D721Med (cell line): Measurements from ENCODE around the gene EMILIN1.

Experiments
- DNase-seq: peaks from one replicate; pipeline ENCODE4 v3.0.0; 2011; ENCODE audit warnings: low spot score; ENCODE audit not compliant: insufficient read length
- FAIRE-seq: peaks from 2 replicates; lab custom pipeline; 2011; peaks lifted over from hg19 to GRCh38; lab: Jason Lieb, UNC
- TF ChIP-seq, protein P1 (sequence below): IDR thresholded peaks from 2 replicates; pipeline ENCODE4 v1.5.1; 2012; ENCODE audit warnings: mild to moderate bottlenecking, control low read depth; ENCODE audit not compliant: insufficient read depth; ENCODE audit errors: missing control alignments

The EMILIN1 gene

GRCh38 chr2:27054721-27055120 is 23.7 kb upstream of the EMILIN1 start:
- TF ChIP-seq, protein P1, sequence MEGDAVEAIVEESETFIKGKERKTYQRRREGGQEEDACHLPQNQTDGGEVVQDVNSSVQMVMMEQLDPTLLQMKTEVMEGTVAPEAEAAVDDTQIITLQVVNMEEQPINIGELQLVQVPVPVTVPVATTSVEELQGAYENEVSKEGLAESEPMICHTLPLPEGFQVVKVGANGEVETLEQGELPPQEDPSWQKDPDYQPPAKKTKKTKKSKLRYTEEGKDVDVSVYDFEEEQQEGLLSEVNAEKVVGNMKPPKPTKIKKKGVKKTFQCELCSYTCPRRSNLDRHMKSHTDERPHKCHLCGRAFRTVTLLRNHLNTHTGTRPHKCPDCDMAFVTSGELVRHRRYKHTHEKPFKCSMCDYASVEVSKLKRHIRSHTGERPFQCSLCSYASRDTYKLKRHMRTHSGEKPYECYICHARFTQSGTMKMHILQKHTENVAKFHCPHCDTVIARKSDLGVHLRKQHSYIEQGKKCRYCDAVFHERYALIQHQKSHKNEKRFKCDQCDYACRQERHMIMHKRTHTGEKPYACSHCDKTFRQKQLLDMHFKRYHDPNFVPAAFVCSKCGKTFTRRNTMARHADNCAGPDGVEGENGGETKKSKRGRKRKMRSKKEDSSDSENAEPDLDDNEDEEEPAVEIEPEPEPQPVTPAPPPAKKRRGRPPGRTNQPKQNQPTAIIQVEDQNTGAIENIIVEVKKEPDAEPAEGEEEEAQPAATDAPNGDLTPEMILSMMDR: no peak

DNA sequence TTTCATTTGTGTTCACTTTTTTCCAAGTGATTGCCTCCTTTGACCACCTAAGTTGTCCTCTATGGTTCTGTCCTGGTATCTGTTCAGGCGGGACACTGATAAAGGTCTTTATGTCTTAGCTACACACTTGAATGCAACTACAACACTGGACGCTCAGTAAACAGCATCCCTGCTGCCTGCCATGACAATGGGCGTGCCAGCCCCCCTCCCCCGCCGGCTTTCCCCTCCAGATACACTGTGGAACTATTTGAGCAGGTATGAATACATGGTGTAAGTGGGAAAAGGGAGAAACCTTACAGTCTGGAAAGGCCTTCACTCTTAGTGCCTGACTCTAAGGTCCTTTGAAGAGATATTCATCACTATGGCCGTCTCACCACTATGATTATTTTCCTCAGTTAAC is 21.2 kb upstream of the EMILIN1 start:
- TF ChIP-seq, protein P1: no peak
- no peak for FAIRE-seq
- no peak for DNase-seq

More at GRCh38 chr2:27054721-27055120, 23.7 kb upstream of the EMILIN1 start:
- FAIRE-seq: no peak
- no peak for DNase-seq

GRCh38 chr2:27058210-27058609 is 20.2 kb upstream of the EMILIN1 start:
- DNase-seq: no peak
- TF ChIP-seq, protein P1: no peak
- no peak for FAIRE-seq

DNA sequence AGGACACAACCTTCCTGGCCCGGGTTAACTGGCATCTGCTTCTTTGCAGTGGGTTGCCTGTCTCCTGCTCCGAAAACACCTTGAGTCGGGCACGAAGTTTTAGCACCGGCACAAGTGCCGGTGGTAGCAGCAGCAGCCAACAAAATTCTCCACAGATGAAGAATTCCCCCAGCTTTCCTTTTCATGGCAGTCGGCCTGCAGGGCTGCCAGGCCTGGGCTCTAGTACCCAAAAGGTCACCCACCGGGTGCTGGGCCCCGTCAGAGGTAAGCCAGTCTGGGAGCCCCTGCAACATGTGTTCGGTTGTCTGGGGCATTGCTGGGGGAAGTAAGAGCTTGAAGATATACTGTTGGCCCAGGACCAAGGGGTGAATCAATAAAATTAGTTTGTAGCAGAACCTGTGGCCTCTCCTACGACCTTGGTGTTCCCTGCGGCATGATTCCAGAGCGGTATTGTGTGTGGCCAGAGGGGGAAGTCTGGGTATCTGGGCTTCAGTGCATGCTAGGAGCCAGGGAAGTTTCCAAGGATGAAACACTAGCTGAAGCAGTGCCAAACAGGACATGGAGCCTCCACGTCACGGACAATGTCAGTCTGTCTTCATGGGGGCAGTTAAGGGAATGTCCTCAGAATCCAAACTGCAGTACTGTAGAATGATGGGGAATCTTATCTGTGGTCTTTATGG is 19.1 kb upstream of the EMILIN1 start:
- FAIRE-seq (no peak), DNase-seq (no peak)
- TF ChIP-seq, protein P1: no peak

DNA sequence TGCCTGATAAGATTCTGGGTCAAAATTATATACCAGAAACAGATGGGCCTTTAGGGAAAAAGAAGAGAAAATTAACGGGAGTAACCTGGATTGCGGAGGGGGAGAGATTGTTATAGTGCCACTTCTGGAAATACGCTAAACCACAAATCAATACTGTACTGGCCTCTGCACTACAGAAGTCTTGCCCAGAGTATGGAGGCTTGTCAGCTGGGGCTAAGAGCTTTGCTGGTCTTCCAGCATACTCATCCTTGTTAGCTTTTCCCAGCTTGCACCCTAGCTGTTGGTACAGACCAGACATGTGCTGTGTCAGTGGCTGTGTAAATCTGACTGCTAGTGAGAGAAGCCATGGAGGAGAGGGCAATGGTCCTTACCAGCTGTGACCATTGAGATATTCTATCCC is 18.1 kb upstream of the EMILIN1 start:
- DNase-seq: no peak
- TF ChIP-seq, protein P1: no peak
- FAIRE-seq: no peak

GRCh38 chr2:27065128-27065527 is 13.3 kb upstream of the EMILIN1 start:
- FAIRE-seq: no peak
- no peak for DNase-seq
- TF ChIP-seq, protein P1: no peak

DNA sequence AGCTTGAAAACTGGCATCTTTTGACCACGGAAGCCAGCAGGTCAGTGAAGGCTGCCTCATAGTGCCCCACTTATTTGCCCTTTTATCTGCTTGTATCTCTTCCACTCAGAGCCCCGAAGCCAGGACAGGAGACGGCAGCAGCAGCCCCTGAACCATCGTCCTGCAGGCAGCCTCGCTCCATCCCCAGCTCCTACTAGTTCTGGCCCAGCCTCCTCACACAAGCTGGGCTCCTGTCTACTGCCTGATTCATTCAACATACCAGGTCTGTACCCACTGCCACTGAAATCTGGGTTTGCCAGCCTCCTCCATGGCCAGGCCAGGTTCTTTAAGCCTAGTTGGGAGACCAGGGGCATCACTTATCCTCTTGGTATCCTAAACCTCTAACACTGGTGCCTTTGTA is 11.0 kb upstream of the EMILIN1 start:
- FAIRE-seq: no peak
- DNase-seq: no peak
- TF ChIP-seq, protein P1: no peak
